ENCODE data around the gene AHCY. TPM values are rescaled to one million over a fixed set of nuclear protein-coding genes. Genes with fewer than 3 reads are reported as not detected.

Gene AHCY
- total RNA-seq, 1 experiment from 2014 or later: 350 TPM

DNA sequence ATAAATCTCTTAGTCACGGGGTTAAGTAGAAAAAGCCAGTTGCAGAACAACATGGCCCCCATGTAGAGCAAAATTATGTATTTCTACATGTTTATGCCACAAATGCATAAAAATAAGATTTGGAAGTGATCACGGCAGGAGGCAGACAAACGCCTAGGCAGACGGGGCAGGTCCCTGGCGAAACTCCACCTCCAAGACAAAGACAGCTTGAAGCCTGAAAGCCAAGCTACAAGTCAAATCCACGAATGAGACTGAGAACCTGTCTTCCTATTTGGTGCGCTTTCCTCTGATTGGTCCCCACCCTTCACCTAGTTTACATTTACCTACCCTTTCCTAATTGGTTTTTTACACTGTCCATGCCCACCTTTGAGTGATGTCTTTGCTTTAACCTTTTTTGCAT lies 28.7 kb upstream of the AHCY start:
- BruUV-seq (replicated peaks): no TSS peak
- H3K4me3 ChIP-seq (replicated peaks in 1 of 2; ENCODE audit: low read depth in 1 of 2, low read length in 2 of 2): no peak overlapping the region

More for the DNA sequence above, 28.7 kb upstream of the AHCY start:
- Histone ChIP-seq H4K20me1 (ENCODE audit: insufficient read depth) (no peaks in the 10 kb centered on the region), H3K4me1 (ENCODE audit: control insufficient read depth in 1 of 2, insufficient read depth in 2 of 2, low read length in 2 of 2) (peaks cover 17 to 32% of the 10 kb centered on the region in 2 experiments), H3K9me2 (ENCODE audit: insufficient read depth) (no peaks in the 10 kb centered on the region), H3K79me2 (ENCODE audit: insufficient read depth, low read length) (no peaks in the 10 kb centered on the region), H3K4me2 (ENCODE audit: low read length) (no peak overlapping the region), H3K27ac (ENCODE audit: low read depth, low read length) (no peak overlapping the region), H3K27me3 (ENCODE audit: insufficient read depth, low read length) (no peaks in the 10 kb centered on the region), H3K9ac (ENCODE audit: low read length) (no peak overlapping the region), H2AFZ (ENCODE audit: low read depth, low read length, poor library complexity, severe bottlenecking) (peak overlapping the region; percentile 2), H3K9me3 (ENCODE audit: control insufficient read depth in 1 of 2, insufficient read depth in 1 of 2, low read depth in 1 of 2, low read length in 2 of 2) (no peaks in the 10 kb centered on the region), H3K36me3 (ENCODE audit: control insufficient read depth in 1 of 2, insufficient read depth in 2 of 2, low read length in 2 of 2) (no peaks in the 10 kb centered on the region)
- no peak for TF ChIP-seq YY1 (IDR thresholded peaks at IDR 0.05; ENCODE audit: extremely low read depth, insufficient replicate concordance, low read depth, low read length)
- no peak for TF ChIP-seq POLR2AphosphoS5 (IDR thresholded peaks at IDR 0.05; ENCODE audit: low read depth, low read length)
- no peak for TF ChIP-seq MAX (IDR thresholded peaks at IDR 0.05)
- TF ChIP-seq, protein P1, sequence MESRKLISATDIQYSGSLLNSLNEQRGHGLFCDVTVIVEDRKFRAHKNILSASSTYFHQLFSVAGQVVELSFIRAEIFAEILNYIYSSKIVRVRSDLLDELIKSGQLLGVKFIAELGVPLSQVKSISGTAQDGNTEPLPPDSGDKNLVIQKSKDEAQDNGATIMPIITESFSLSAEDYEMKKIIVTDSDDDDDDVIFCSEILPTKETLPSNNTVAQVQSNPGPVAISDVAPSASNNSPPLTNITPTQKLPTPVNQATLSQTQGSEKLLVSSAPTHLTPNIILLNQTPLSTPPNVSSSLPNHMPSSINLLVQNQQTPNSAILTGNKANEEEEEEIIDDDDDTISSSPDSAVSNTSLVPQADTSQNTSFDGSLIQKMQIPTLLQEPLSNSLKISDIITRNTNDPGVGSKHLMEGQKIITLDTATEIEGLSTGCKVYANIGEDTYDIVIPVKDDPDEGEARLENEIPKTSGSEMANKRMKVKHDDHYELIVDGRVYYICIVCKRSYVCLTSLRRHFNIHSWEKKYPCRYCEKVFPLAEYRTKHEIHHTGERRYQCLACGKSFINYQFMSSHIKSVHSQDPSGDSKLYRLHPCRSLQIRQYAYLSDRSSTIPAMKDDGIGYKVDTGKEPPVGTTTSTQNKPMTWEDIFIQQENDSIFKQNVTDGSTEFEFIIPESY (IDR thresholded peaks at IDR 0.05; ENCODE audit: extremely low read depth, insufficient replicate concordance, low read length): no peak
- no peak for TF ChIP-seq JUND (IDR thresholded peaks at IDR 0.05)
- TF ChIP-seq RAD21 (IDR thresholded peaks at IDR 0.05; ENCODE audit: low read depth): no peak
- no peak for TF ChIP-seq CTCF (IDR thresholded peaks at IDR 0.05 in 2 of 3, conservative IDR thresholded peaks at IDR 0.05 in 1 of 3; ENCODE audit: borderline replicate concordance in 1 of 3, insufficient read depth in 1 of 3, low read depth in 2 of 3, low read length in 2 of 3)
- no peak for TF ChIP-seq TCF7L2 (IDR thresholded peaks at IDR 0.05; ENCODE audit: borderline replicate concordance, extremely low read depth, insufficient read depth, insufficient read length)
- TF ChIP-seq, protein P2, sequence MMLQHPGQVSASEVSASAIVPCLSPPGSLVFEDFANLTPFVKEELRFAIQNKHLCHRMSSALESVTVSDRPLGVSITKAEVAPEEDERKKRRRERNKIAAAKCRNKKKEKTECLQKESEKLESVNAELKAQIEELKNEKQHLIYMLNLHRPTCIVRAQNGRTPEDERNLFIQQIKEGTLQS (IDR thresholded peaks at IDR 0.05): no peak
- no peak for TF ChIP-seq ELF1 (IDR thresholded peaks at IDR 0.05; ENCODE audit: borderline replicate concordance, low read depth)
- no peak for TF ChIP-seq SIN3A (IDR thresholded peaks at IDR 0.05; ENCODE audit: low read depth)
- TF ChIP-seq EZH2phosphoT487 (IDR thresholded peaks at IDR 0.05; ENCODE audit: borderline replicate concordance): no peak
- no peak for TF ChIP-seq REST (IDR thresholded peaks at IDR 0.05; ENCODE audit: low read depth)
- TF ChIP-seq ZNF274 (IDR thresholded peaks at IDR 0.05; ENCODE audit: low read depth, low read length): no peak
- ChIA-PET RAD21 (ENCODE audit: low non-redundant PET in 1 of 2, low total read pairs in 2 of 2, uncharacterized antibody in 2 of 2, unreplicated experiment in 2 of 2) (no interaction called here), POLR2A (no interaction called here), CTCF (no interaction called here)
- no peak for DNase-seq (ENCODE audit: low read depth, low spot score)
- intact Hi-C loops (cut with micrococcal nuclease): no loop called here
- ATAC-seq: no peak

Data from HCT116 (cell line).